MCF 10A (cell line): ENCODE measurements around the gene WWOX. TPM values are rescaled to one million over a fixed set of nuclear protein-coding genes. Genes with fewer than 3 reads are reported as not detected.
A peak's percentile ranks its signal among the peaks of the same experiment; 100 is the strongest.
"Not testable (repeated sequence)": the region's sequence is repeated elsewhere in the genome, so short reads cannot be mapped to it uniquely, and the experiment has no call there.

Source experiments
- BruUV-seq: library from RNA; stranded (reverse); fragments of 400-500 nt; replicated peaks from 2 replicates; lab custom pipeline; 2021; lab: Mats Ljungman, UMichigan
- CTCF ChIA-PET: fragments of 300-600 bp; sonication (Branson Sonifier 250); formaldehyde crosslinking; extraction: SDS; loops from one replicate; lab custom pipeline; 2021; ENCODE audit warnings: antibody characterized with exemption, inconsistent platforms; lab: Yijun Ruan, JAX
- POLR2A ChIA-PET: fragments of 300-600, 350-650 bp; sonication (Branson Sonifier 250); formaldehyde crosslinking; extraction: SDS; loops from one replicate; lab custom pipeline; 2020; ENCODE audit warnings: antibody characterized with exemption, inconsistent platforms; lab: Yijun Ruan, JAX
- DNase-seq: peaks from one replicate; pipeline ENCODE4 v3.0.0-alpha.2; 2018; ENCODE audit not compliant: unreplicated experiment
- H3K27ac Mint-ChIP-seq: one replicate; pipeline ENCODE4 v1.8.0; 2022; ENCODE audit warnings: mild to moderate bottlenecking, low read depth, mixed read lengths; ENCODE audit not compliant: unreplicated experiment
- H3K27me3 Mint-ChIP-seq: one replicate; pipeline ENCODE4 v1.8.0; 2022; ENCODE audit warnings: mixed read lengths; ENCODE audit not compliant: insufficient read depth, unreplicated experiment
- H3K36me3 Mint-ChIP-seq: one replicate; pipeline ENCODE4 v1.8.0; 2022; ENCODE audit warnings: mild to moderate bottlenecking, moderate library complexity, mixed read lengths; ENCODE audit not compliant: insufficient read depth, unreplicated experiment
- H3K4me1 Mint-ChIP-seq: one replicate; pipeline ENCODE4 v1.8.0; 2022; ENCODE audit warnings: mixed read lengths; ENCODE audit not compliant: insufficient read depth, unreplicated experiment
- H3K4me3 Mint-ChIP-seq: one replicate; pipeline ENCODE4 v1.8.0; 2022; ENCODE audit warnings: mild to moderate bottlenecking, moderate library complexity, mixed read lengths; ENCODE audit not compliant: unreplicated experiment
- H3K9me3 Mint-ChIP-seq: one replicate; pipeline ENCODE4 v1.8.0; 2022; ENCODE audit warnings: mixed read lengths; ENCODE audit not compliant: unreplicated experiment
- intact Hi-C: fragments of 100-400 bp; cut with micrococcal nuclease; formaldehyde crosslinking; loops from 2 replicates; pipeline ENCODE4 v1.14.1; 2022
- total RNA-seq: library from RNA; stranded (reverse); gene quantifications from 2 replicates; pipeline ENCODE4 v1.2.3, GENCODE V29; 2022
- TF ChIP-seq, protein P1 (sequence below): fragments of 200-600 bp; IDR thresholded peaks from one replicate; pipeline ENCODE4 v1.8.0; 2022; ENCODE audit warnings: antibody characterized with exemption, mild to moderate bottlenecking; ENCODE audit not compliant: unreplicated experiment

The WWOX gene
- total RNA-seq, 1 experiment from 2014 or later: 18.1 TPM

DNA sequence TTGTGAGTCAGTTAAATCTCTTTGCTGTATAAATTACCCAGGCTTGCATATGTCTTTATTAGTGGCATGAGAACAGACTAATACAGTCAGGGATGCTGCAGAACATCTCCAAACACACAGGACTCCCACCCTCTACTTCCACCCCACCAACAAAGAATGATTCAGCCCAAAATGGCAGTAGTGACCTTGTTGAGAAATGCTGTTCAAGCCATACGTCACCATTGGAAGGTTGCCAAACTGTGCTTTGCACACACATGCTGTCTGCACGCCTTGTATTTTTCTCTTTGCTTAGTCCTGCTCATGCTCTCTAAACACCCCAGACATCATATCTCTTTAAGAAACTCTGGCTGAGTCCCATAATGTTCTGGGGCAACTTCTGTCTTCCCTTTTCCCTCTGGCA is 589.6 kb downstream of the WWOX start:
- CTCF ChIA-PET: no interaction called here
- TF ChIP-seq, protein P1, sequence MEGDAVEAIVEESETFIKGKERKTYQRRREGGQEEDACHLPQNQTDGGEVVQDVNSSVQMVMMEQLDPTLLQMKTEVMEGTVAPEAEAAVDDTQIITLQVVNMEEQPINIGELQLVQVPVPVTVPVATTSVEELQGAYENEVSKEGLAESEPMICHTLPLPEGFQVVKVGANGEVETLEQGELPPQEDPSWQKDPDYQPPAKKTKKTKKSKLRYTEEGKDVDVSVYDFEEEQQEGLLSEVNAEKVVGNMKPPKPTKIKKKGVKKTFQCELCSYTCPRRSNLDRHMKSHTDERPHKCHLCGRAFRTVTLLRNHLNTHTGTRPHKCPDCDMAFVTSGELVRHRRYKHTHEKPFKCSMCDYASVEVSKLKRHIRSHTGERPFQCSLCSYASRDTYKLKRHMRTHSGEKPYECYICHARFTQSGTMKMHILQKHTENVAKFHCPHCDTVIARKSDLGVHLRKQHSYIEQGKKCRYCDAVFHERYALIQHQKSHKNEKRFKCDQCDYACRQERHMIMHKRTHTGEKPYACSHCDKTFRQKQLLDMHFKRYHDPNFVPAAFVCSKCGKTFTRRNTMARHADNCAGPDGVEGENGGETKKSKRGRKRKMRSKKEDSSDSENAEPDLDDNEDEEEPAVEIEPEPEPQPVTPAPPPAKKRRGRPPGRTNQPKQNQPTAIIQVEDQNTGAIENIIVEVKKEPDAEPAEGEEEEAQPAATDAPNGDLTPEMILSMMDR: no peak

DNA sequence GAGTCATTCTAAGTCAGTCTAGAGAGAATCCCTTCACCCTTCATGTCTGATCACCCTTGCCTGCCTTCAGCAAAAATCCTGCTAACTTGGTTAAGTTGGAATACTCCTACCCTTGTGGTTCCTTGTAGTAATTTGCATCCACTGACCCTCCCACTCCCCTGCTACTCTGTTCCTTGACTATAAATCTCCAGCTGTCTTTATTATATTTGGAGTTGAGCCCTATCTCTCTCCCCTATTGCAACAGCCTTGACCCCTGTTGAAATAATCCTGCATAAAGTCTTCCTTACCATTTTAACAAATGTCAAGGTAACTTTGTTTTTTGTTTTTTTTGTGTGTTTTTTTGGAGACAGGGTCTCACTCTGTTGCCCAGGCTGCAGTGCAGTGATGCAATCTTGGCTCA is 590.1 kb downstream of the WWOX start:
- POLR2A ChIA-PET: no interaction called here
- DNase-seq: peak; percentile 5
- H3K4me1 Mint-ChIP-seq: peaks cover 33% of the 10 kb centered on the region
- no peak overlapping the region for H3K27ac Mint-ChIP-seq
- no peaks in the 10 kb centered on the region for H3K27me3 Mint-ChIP-seq
- no peaks in the 10 kb centered on the region for H3K9me3 Mint-ChIP-seq
- CTCF ChIA-PET: interaction anchor here (0.7 kb wide), 1 partner anchor 179 kb away, joined by 3 read pairs; no protein-coding TSS in a partner anchor
- H3K36me3 Mint-ChIP-seq: no peaks in the 10 kb centered on the region
- TF ChIP-seq, protein P1: no peak
- H3K4me3 Mint-ChIP-seq: no peak overlapping the region
- intact Hi-C loops: loop anchor here (10.0 kb wide), 1 partner anchor 175 kb away; no protein-coding TSS in a partner anchor
- no TSS peak for BruUV-seq

More for the DNA sequence above, 589.6 kb downstream of the WWOX start:
- Mint-ChIP-seq H3K27me3 (no peaks in the 10 kb centered on the region), H3K4me1 (peaks cover 38% of the 10 kb centered on the region), H3K9me3 (no peaks in the 10 kb centered on the region), H3K4me3 (no peak overlapping the region), H3K36me3 (no peaks in the 10 kb centered on the region), H3K27ac (peak overlapping the region; percentile 14)
- DNase-seq: peak; percentile 56
- POLR2A ChIA-PET: no interaction called here
- intact Hi-C loops: loop anchor here (10.0 kb wide), 1 partner anchor 174 kb away; no protein-coding TSS in a partner anchor
- BruUV-seq: no TSS peak

DNA sequence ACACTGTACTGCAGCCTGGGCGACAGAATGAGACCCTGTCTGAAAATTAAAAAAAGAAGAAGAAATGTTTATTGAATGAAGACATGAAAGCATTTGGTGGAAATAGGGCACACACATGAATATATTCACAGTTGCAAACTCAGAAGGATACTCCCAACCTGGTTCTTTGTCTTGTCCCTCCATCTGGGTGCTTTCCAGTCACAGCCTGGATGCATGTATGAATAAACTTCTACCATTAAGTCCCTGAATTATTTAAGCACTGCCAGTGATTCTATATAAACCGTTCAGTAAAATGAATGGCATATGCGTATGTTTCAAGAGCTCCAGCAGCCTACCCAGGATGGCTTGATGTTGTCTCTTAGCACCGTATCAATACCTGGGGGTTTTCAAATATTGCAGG is 591.1 kb downstream of the WWOX start:
- no peaks in the 10 kb centered on the region for H3K27me3 Mint-ChIP-seq
- no TSS peak for BruUV-seq
- H3K4me3 Mint-ChIP-seq: no peak overlapping the region
- POLR2A ChIA-PET: interaction anchor here (0.8 kb wide), 1 partner anchor 42 kb away, joined by 3 read pairs; no protein-coding TSS in a partner anchor
- intact Hi-C loops: no loop called here
- no peak overlapping the region for H3K27ac Mint-ChIP-seq
- CTCF ChIA-PET: interaction anchor here (0.6 to 1.1 kb wide), 2 partner anchors 11 to 180 kb away, joined by 3 to 8 read pairs; no protein-coding TSS in a partner anchor
- no peaks in the 10 kb centered on the region for H3K36me3 Mint-ChIP-seq
- no peak for DNase-seq
- H3K9me3 Mint-ChIP-seq: no peaks in the 10 kb centered on the region
- TF ChIP-seq, protein P1: no peak
- H3K4me1 Mint-ChIP-seq: peaks cover 23% of the 10 kb centered on the region

DNA sequence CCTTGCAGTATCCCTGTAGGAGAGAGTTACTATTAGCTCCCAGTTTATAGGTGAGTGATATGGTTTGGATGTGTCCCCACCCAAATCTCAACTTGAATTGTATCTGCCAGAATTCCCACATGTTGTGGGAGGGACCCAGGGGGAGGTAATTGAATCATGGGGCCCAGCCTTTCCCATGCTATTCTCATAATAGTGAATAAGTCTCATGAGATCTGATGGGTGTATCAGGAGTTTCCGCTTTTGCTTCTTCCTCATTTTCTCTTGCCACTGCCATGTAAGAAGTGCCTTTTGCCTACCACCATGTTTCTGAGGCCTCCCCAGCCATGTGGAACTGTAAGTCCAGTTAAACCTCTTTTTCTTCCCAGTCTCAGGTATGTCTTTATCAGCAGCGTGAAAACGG is 592.3 kb downstream of the WWOX start:
- intact Hi-C loops, H3K4me3 Mint-ChIP-seq, H3K27ac Mint-ChIP-seq, DNase-seq, BruUV-seq, H3K27me3 Mint-ChIP-seq, H3K9me3 Mint-ChIP-seq, H3K36me3 Mint-ChIP-seq: not testable (repeated sequence)
- peaks cover 18% of the 10 kb centered on the region for H3K4me1 Mint-ChIP-seq
- ChIA-PET POLR2A (interaction anchor here (0.8 kb wide), 1 partner anchor 8 kb away, joined by 3 read pairs; no protein-coding TSS in a partner anchor), CTCF (interaction anchor here (0.5 to 1.1 kb wide), 2 partner anchors 14 to 879 kb away, joined by 3 read pairs; no protein-coding TSS in a partner anchor)
